D721Med (cell line): ENCODE data around the gene EGLN1.

Source experiments
- DNase-seq: peaks from one replicate; pipeline ENCODE4 v3.0.0; 2011; ENCODE audit warnings: low spot score; ENCODE audit not compliant: insufficient read length
- FAIRE-seq: peaks from 2 replicates; lab custom pipeline; 2011; peaks lifted over from hg19 to GRCh38; lab: Jason Lieb, UNC
- TF ChIP-seq, protein P1 (sequence below): IDR thresholded peaks from 2 replicates; pipeline ENCODE4 v1.5.1; 2012; ENCODE audit warnings: mild to moderate bottlenecking, control low read depth; ENCODE audit not compliant: insufficient read depth; ENCODE audit errors: missing control alignments

The EGLN1 gene

DNA sequence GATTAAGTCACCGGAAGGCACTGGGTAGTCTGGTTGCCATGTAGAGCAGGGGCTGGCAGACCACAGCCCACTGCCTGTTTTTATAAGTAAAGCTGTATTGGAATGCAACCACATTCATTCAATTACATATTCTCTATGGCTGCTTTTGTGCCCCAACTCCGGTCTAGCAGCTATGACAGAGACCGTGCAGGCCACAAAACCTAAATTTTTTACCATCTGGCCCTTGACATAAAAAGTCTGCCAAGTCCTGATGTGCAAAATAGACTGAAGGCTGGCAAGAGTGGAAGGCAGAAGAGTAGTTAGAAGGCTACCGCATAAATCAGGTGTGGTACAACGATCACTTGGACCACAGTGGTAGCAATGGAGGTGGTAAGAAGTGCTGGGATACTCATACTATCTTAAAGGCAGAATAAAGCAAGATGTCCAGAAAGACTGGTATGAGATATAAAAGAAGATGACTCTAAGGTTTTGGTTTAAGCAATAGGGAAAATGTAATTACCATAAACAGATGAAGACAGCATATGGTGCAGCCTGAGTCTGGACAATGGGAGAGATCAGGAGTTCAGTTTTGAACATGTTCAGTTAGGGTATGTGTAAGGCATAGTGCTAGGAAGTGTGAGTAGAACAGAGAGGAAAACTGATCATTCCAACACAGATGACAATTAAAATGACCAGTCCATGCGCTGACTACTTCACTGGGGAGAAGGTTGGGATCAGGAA, 37.2 kb downstream of the EGLN1 start:
- FAIRE-seq (peak; percentile 53), DNase-seq (no peak)

DNA sequence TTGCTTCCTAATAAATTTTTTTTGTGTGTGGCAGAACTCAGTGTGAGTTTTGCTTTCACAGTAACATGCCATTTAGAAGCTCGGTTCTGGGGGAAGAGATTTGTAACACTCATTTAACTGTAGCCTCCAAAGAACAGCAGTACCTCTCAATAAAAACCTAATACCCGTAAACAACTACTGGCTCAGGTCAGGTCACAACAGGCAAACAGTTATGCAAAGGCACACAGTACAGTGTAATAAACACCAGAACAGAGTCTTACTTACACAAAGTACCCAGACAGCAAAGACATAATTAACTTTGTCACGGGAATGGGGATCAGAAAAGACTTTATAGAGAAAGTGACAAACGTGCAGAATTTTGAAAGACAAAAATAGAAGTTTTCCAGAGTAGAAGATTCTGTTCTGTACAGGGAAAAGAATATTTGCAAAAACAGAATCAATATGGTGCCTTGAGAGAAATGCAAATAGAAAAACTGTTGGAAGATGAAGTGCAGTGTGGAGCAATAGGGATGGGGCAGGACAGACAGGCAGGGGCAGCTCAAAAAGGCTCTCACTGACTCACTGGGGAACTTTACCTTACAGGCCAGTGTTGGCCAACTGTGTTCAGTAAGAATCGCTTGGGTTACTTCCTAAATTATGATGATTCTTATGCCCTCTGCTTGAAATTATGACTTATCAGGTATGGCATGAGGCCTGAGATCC, 38.8 kb downstream of the EGLN1 start:
- FAIRE-seq (no peak), DNase-seq (no peak)
- TF ChIP-seq, protein P1, sequence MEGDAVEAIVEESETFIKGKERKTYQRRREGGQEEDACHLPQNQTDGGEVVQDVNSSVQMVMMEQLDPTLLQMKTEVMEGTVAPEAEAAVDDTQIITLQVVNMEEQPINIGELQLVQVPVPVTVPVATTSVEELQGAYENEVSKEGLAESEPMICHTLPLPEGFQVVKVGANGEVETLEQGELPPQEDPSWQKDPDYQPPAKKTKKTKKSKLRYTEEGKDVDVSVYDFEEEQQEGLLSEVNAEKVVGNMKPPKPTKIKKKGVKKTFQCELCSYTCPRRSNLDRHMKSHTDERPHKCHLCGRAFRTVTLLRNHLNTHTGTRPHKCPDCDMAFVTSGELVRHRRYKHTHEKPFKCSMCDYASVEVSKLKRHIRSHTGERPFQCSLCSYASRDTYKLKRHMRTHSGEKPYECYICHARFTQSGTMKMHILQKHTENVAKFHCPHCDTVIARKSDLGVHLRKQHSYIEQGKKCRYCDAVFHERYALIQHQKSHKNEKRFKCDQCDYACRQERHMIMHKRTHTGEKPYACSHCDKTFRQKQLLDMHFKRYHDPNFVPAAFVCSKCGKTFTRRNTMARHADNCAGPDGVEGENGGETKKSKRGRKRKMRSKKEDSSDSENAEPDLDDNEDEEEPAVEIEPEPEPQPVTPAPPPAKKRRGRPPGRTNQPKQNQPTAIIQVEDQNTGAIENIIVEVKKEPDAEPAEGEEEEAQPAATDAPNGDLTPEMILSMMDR: no peak

More for the DNA sequence above, 37.2 kb downstream of the EGLN1 start:
- TF ChIP-seq, protein P1: no peak

DNA sequence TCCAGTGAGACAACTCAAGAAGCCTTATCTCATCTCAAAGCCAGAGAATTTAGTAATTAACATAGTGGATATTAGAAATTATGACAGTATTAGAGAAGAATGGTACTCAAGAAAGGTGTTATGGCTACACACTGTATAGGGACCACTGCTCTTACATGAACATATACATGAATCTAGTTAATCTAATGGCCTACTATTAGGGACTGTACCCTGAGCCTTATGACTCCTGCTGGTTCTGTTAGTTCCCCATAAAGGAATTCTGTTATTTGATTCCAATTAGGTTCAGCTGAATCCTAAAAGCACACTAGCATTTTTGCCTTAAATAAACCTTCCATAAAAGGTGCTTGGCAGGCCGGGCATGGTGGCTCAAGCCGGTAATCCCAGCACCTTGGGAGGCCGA, 39.7 kb downstream of the EGLN1 start:
- TF ChIP-seq, protein P1: no peak
- no peak for DNase-seq
- no peak for FAIRE-seq

DNA sequence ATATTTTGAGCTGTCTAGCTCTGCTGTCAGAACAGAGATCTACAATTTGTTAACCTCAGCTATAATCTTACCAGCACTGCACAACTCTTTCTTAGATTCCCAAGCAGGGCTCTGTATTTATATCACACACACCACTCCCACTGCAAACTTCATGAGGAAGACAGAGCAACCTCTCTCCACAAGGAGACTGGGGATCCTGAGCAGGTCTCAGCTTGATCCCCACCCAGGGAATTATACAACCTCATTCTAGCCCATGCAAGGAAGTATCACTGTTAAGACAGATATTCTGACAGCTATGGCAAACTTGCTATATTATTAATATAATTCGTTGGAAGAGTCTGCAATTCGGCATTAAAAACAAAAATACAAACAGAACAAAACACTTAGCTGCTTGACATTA, 40.4 kb downstream of the EGLN1 start:
- DNase-seq (no peak), FAIRE-seq (peak; percentile 74)
- TF ChIP-seq, protein P1: no peak

DNA sequence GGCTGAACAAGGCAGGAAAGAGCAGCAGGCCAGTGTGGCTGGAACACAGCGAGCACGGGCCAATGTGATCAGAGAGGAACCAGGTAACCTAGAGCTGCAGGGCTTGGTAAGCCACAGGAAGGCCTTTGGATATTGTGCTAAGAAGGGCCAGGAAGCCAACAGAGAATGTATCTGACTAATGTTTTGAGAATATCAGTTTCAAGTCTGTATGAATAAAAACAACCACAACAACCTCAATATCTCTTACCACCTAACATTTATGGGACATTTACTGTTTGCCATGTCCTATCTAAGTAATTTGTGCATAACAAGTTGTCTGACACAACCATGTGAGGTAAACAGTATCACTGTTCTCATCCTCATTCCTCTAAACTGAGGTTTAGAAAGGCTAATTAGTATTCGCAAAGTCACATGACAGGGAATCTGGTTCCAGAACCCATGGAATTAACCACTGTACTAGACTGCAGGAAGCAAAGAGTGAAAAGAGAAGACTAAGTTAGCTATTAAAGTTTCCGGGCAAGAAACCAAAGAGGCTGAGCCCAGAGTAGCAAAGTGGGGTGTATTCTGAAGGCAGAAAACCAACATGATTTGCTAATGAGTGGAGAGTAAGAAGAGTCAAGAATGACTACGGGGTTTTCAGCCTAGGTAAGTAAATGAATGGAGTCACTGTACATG, 45.1 kb downstream of the EGLN1 start:
- FAIRE-seq: peak; percentile 69
- TF ChIP-seq, protein P1: no peak
- no peak for DNase-seq

DNA sequence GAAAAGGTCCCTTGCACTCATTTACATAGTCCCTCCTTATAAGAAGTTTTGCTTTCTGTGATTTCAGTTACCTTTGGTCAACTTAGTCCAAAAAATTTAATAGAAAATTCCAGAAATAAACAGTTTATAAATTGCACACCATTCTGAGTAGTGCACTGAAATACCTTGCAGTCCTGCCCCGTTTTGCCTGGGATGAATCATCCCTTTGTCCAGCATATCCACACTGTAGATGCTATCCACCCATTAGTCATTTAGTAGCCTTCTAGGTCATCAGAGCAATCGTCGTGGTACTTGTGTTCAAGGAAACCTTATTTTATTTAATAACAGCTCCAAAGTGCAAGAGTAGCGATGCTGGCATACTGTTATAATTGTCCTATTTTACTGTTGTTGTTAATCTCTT, 46.0 kb downstream of the EGLN1 start:
- DNase-seq (no peak), FAIRE-seq (peak; percentile 68)
- TF ChIP-seq, protein P1: no peak
